DOHH2 (cell line): ENCODE data around the gene KDM5B.

Experiments used
- H3F3A ChIP-seq: fragments of 200-600 bp; sonication (generic), shearing (Covaris generic); 2 replicates; pipeline ENCODE4 v1.6.0; 2016; ENCODE audit warnings: antibody characterized with exemption, mild to moderate bottlenecking; ENCODE audit not compliant: control insufficient read depth, insufficient read depth
- H3K27ac ChIP-seq: fragments of 200-600 bp; sonication (generic); 2 replicates; pipeline ENCODE4 v1.5.1; 2014; ENCODE audit warnings: low read depth, mild to moderate bottlenecking, low read length, moderate library complexity
- H3K27me3 ChIP-seq: fragments of 200-600 bp; sonication (generic); 2 replicates; pipeline ENCODE4 v1.6.1; 2014; ENCODE audit warnings: mild to moderate bottlenecking, low read length, mixed read lengths; ENCODE audit not compliant: control insufficient read depth
- H3K36me3 ChIP-seq: fragments of 200-600 bp; sonication (generic); 2 replicates; pipeline ENCODE4 v1.6.1; 2014; ENCODE audit warnings: mild to moderate bottlenecking, low read length, moderate library complexity, mixed read lengths; ENCODE audit not compliant: control insufficient read depth
- H3K4me1 ChIP-seq: fragments of 200-600 bp; sonication (generic); 2 replicates; pipeline ENCODE4 v1.6.1; 2014; ENCODE audit warnings: mild to moderate bottlenecking, low read length, mixed read lengths; ENCODE audit not compliant: control insufficient read depth
- H3K4me2 ChIP-seq: fragments of 200-600 bp; sonication (generic); 2 replicates; pipeline ENCODE4 v1.6.0; 2014; ENCODE audit warnings: mild to moderate bottlenecking, low read length, moderate library complexity
- H3K4me3 ChIP-seq: fragments of 200-600 bp; sonication (generic); 2 replicates; pipeline ENCODE4 v1.5.1; 2014; ENCODE audit warnings: mild to moderate bottlenecking, low read length, mixed read lengths
- H3K79me2 ChIP-seq: fragments of 200-600 bp; sonication (generic); 2 replicates; pipeline ENCODE4 v1.6.1; 2014; ENCODE audit warnings: mild to moderate bottlenecking, low read length, mixed read lengths; ENCODE audit not compliant: control insufficient read depth
- H3K9me2 ChIP-seq: fragments of 200-600 bp; sonication (generic); replicated peaks from 2 replicates; pipeline ENCODE4 v1.6.1; 2014; ENCODE audit warnings: mild to moderate bottlenecking, low read length, mixed read lengths; ENCODE audit not compliant: control insufficient read depth
- H3K9me3 ChIP-seq: fragments of 200-600 bp; sonication (generic); 2 replicates; pipeline ENCODE4 v1.6.1; 2014; ENCODE audit warnings: antibody characterized with exemption, low read length, mixed read lengths; ENCODE audit not compliant: control insufficient read depth, insufficient read depth
- H4K20me1 ChIP-seq: fragments of 200-600 bp; sonication (generic); 2 replicates; pipeline ENCODE4 v1.6.0; 2014; ENCODE audit warnings: low read depth, mild to moderate bottlenecking, antibody characterized with exemption, low read length, moderate library complexity; ENCODE audit not compliant: control insufficient read depth, insufficient read depth
- EZH2phosphoT487 ChIP-seq: fragments of 200-600 bp; sonication (generic); IDR thresholded peaks from 2 replicates; pipeline ENCODE4 v1.6.1; 2017; ENCODE audit warnings: borderline replicate concordance, mild to moderate bottlenecking, antibody characterized with exemption, low read length, moderate library complexity, mixed read lengths
- TF ChIP-seq, protein P1 (sequence below): fragments of 200-600 bp; sonication (generic); IDR thresholded peaks from one replicate; pipeline ENCODE4 v1.5.1; 2014; ENCODE audit warnings: antibody characterized with exemption, mild to moderate bottlenecking, low read depth, low read length; ENCODE audit not compliant: poor library complexity, severe bottlenecking

KDM5B gene

DNA sequence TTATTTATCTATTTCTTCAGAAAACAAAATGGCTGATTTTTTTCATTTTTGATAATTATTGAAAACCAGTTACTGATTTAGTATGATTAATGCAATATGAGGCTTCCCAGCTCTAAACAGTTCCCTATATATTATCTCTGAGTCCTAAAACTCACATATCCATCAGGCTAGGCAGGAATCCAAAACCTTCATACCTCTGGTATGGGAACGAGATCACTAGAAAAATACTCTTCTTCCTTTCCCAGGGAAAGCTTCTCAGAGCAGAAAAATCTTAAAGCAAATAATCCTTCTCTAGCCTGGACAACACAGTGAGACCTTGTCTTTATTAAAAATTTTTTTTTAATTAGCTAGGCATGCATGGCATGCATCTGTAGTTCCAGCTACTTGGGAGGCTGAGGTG is 42.5 kb downstream of the KDM5B start:
- H3K9me2 ChIP-seq, result no peaks in the 10 kb centered on the region
- no peaks in the 10 kb centered on the region for H3K4me1 ChIP-seq
- H3K4me2 ChIP-seq, result no peak overlapping the region
- TF ChIP-seq EZH2phosphoT487, result no peak
- TF ChIP-seq, protein P1, sequence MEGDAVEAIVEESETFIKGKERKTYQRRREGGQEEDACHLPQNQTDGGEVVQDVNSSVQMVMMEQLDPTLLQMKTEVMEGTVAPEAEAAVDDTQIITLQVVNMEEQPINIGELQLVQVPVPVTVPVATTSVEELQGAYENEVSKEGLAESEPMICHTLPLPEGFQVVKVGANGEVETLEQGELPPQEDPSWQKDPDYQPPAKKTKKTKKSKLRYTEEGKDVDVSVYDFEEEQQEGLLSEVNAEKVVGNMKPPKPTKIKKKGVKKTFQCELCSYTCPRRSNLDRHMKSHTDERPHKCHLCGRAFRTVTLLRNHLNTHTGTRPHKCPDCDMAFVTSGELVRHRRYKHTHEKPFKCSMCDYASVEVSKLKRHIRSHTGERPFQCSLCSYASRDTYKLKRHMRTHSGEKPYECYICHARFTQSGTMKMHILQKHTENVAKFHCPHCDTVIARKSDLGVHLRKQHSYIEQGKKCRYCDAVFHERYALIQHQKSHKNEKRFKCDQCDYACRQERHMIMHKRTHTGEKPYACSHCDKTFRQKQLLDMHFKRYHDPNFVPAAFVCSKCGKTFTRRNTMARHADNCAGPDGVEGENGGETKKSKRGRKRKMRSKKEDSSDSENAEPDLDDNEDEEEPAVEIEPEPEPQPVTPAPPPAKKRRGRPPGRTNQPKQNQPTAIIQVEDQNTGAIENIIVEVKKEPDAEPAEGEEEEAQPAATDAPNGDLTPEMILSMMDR, result no peak
- H3K27me3 ChIP-seq, result peaks cover 4% of the 10 kb centered on the region; the same call in 1 of the 2 replicates
- no peak overlapping the region for H3K4me3 ChIP-seq
- no peaks in the 10 kb centered on the region for H4K20me1 ChIP-seq
- H3F3A ChIP-seq, result no peaks in the 10 kb centered on the region
- no peak overlapping the region for H3K27ac ChIP-seq
- H3K36me3 ChIP-seq, result no peaks in the 10 kb centered on the region
- no peaks in the 10 kb centered on the region for H3K9me3 ChIP-seq
- H3K79me2 ChIP-seq, result no peaks in the 10 kb centered on the region

DNA sequence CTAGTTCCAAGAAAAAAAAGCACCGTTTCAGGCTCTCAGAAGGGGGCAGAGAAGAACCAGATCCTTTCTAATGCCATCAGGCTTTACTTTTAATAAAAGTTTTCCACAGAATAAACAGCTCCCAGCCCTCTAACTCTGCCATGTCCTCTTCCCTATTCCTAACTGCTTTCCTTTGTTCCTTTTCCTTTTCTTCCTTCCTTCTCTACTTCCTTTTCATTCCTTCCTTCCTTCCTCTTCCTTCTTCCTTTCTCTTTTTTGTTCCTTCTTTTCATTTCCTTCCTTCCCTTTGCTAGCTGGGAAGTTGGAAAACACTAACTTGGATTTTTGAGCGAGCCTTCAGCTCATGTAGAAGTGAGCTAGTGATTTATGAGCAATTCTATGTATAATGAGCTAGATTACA is 46.2 kb downstream of the KDM5B start:
- H3K79me2 ChIP-seq, result no peaks in the 10 kb centered on the region

DNA sequence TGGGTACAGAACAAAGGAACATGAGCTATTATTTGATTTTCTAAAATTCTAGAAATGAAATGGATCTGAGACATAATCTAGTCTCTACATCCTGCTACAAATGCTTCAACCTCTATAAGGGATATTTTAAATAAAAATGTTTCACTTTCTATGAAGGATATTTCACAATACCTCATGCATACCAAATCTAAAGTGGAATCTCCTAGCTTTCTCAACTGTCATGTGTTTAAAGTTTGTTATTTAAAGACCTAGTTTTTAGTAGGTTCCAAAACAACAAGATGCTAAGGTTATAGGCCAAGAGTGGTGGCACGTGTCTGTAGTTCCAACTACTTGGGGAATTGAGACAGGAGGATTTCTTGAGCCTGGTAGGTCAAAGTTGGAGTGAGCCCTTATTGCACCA is 47.6 kb downstream of the KDM5B start:
- Histone ChIP-seq H3K9me3 (no peaks in the 10 kb centered on the region), H3K9me2 (no peaks in the 10 kb centered on the region), H3K4me3 (no peak overlapping the region), H3K4me2 (no peak overlapping the region), H3K27ac (no peak overlapping the region), H4K20me1 (no peaks in the 10 kb centered on the region), H3K4me1 (no peaks in the 10 kb centered on the region), H3K79me2 (no peaks in the 10 kb centered on the region), H3F3A (no peaks in the 10 kb centered on the region), H3K27me3 (peaks cover 4% of the 10 kb centered on the region), H3K36me3 (no peaks in the 10 kb centered on the region)
- TF ChIP-seq, protein P1, result no peak
- no peak for TF ChIP-seq EZH2phosphoT487

More for the DNA sequence above, 46.2 kb downstream of the KDM5B start:
- TF ChIP-seq, protein P1, result no peak
- no peak for TF ChIP-seq EZH2phosphoT487
- H3K27me3 ChIP-seq, result peaks cover 4% of the 10 kb centered on the region
- no peaks in the 10 kb centered on the region for H3K9me2 ChIP-seq
- H3K9me3 ChIP-seq, result no peaks in the 10 kb centered on the region
- H3F3A ChIP-seq, result no peaks in the 10 kb centered on the region
- H3K36me3 ChIP-seq, result no peaks in the 10 kb centered on the region
- H3K4me2 ChIP-seq, result no peak overlapping the region
- no peaks in the 10 kb centered on the region for H3K4me1 ChIP-seq
- no peak overlapping the region for H3K4me3 ChIP-seq
- no peak overlapping the region for H3K27ac ChIP-seq
- H4K20me1 ChIP-seq, result no peaks in the 10 kb centered on the region

DNA sequence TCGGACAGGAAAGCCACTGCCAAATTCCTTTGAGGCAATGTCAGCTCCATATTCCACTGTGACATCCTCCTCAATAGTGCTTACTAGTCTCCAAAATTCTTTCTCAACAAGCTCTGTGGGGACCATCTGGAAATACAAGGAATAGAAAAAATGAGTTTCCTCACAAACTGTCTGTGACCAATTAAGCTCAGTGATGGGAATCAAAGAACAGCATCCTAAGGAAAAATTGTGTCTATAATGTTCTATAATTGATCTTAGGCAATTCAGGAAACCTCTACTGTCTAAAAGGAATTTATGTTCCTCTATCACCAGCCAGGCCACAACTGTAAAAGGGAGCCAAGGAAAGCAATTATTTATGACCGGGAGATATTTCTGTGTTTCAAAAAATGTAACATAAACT is 51.8 kb downstream of the KDM5B start:
- H3K27ac ChIP-seq, result no peak overlapping the region
- peaks cover 13% of the 10 kb centered on the region; the same call in 1 of the 2 replicates for H3K27me3 ChIP-seq
- no peaks in the 10 kb centered on the region for H4K20me1 ChIP-seq
- H3K36me3 ChIP-seq, result no peaks in the 10 kb centered on the region
- H3K4me3 ChIP-seq, result no peak overlapping the region
- no peaks in the 10 kb centered on the region for H3K9me3 ChIP-seq
- H3K79me2 ChIP-seq, result no peaks in the 10 kb centered on the region
- TF ChIP-seq, protein P1, result no peak
- no peak for TF ChIP-seq EZH2phosphoT487
- H3K9me2 ChIP-seq, result no peaks in the 10 kb centered on the region
- H3F3A ChIP-seq, result no peaks in the 10 kb centered on the region
- H3K4me2 ChIP-seq, result no peak overlapping the region
- no peaks in the 10 kb centered on the region for H3K4me1 ChIP-seq
